KOPT-K1 (cell line): ENCODE data around the gene FBXO15.
A peak's percentile ranks its signal among the peaks of the same experiment; 100 is the strongest.

Experiments
- H3K27ac ChIP-seq: fragments of 200-600 bp; sonication (generic); 2 replicates; pipeline ENCODE4 v1.5.1; 2016; ENCODE audit warnings: antibody characterized with exemption, mild to moderate bottlenecking, low read depth, low read length; ENCODE audit not compliant: poor library complexity, severe bottlenecking
- H3K36me3 ChIP-seq: fragments of 200-600 bp; sonication (generic); 2 replicates; pipeline ENCODE4 v1.5.1; 2017; ENCODE audit warnings: antibody characterized with exemption, mild to moderate bottlenecking, low read length, moderate library complexity; ENCODE audit not compliant: insufficient read depth
- H3K9me3 ChIP-seq: fragments of 200-600 bp; sonication (generic); 2 replicates; pipeline ENCODE4 v1.5.1; 2017; ENCODE audit warnings: antibody characterized with exemption, low read length, mild to moderate bottlenecking; ENCODE audit not compliant: insufficient read depth, poor library complexity, severe bottlenecking

The FBXO15 gene

GRCh38 chr18:74147779-74148542 is at the start of gene FBXO15, which contains the start of gene TIMM21:
TSS of gene FBXO15 (minus strand) at chr18:74147834. CDS start at chr18:74147785, 49 bp downstream.
TSS of gene TIMM21 (plus strand) at chr18:74148523. CDS start at chr18:74148809, 286 bp downstream.
- H3K36me3 ChIP-seq = peaks cover 32% of the 10 kb centered on the region
- no peaks in the 10 kb centered on the region for H3K9me3 ChIP-seq
- peak within 1 kb of the TSS; percentile 97 for H3K27ac ChIP-seq

GRCh38 chr18:74196220-74197119 is 48.8 kb upstream of the FBXO15 start:
- Histone ChIP-seq H3K9me3 (no peaks in the 10 kb centered on the region), H3K27ac (no peak overlapping the region), H3K36me3 (no peaks in the 10 kb centered on the region)

- Histone ChIP-seq H3K9me3 (no peaks in the 10 kb centered on the region), H3K27ac (no peak overlapping the region), H3K36me3 (no peaks in the 10 kb centered on the region)
Measured at GRCh38 chr18:74194691-74195090, 47.1 kb upstream of the FBXO15 start.

- no peak overlapping the region for H3K27ac ChIP-seq
- H3K9me3 ChIP-seq = no peaks in the 10 kb centered on the region
- no peaks in the 10 kb centered on the region for H3K36me3 ChIP-seq
Measured at GRCh38 chr18:74191577-74191976, 43.9 kb upstream of the FBXO15 start.

GRCh38 chr18:74190086-74190485 is 42.5 kb upstream of the FBXO15 start:
- Histone ChIP-seq H3K36me3 (no peaks in the 10 kb centered on the region), H3K27ac (no peak overlapping the region), H3K9me3 (no peaks in the 10 kb centered on the region)

- Histone ChIP-seq H3K27ac (no peak overlapping the region), H3K36me3 (no peaks in the 10 kb centered on the region), H3K9me3 (no peaks in the 10 kb centered on the region)
Measured at GRCh38 chr18:74186661-74187060, 39.0 kb upstream of the FBXO15 start.

- Histone ChIP-seq H3K9me3 (no peaks in the 10 kb centered on the region), H3K36me3 (no peaks in the 10 kb centered on the region), H3K27ac (no peak overlapping the region)
Measured at GRCh38 chr18:74185860-74186259, 38.2 kb upstream of the FBXO15 start.

GRCh38 chr18:74184875-74185274 is 37.2 kb upstream of the FBXO15 start:
- Histone ChIP-seq H3K27ac (no peak overlapping the region), H3K9me3 (no peaks in the 10 kb centered on the region), H3K36me3 (no peaks in the 10 kb centered on the region)

- no peaks in the 10 kb centered on the region for H3K9me3 ChIP-seq
- H3K36me3 ChIP-seq = no peaks in the 10 kb centered on the region
Measured at GRCh38 chr18:74183130-74183529, 35.5 kb upstream of the FBXO15 start.

GRCh38 chr18:74182335-74182734 is 34.7 kb upstream of the FBXO15 start:
- Histone ChIP-seq H3K9me3 (no peaks in the 10 kb centered on the region), H3K36me3 (no peaks in the 10 kb centered on the region), H3K27ac (no peak overlapping the region)

More at GRCh38 chr18:74183130-74183529, 35.5 kb upstream of the FBXO15 start:
- no peak overlapping the region for H3K27ac ChIP-seq

- Histone ChIP-seq H3K36me3 (no peaks in the 10 kb centered on the region), H3K27ac (no peak overlapping the region), H3K9me3 (no peaks in the 10 kb centered on the region)
Measured at GRCh38 chr18:74179623-74180199, 32.1 kb upstream of the FBXO15 start.

- Histone ChIP-seq H3K9me3 (no peaks in the 10 kb centered on the region), H3K27ac (no peak overlapping the region), H3K36me3 (no peaks in the 10 kb centered on the region)
Measured at GRCh38 chr18:74178884-74179283, 31.2 kb upstream of the FBXO15 start.

GRCh38 chr18:74175658-74176057 is 28.0 kb upstream of the FBXO15 start:
- H3K27ac ChIP-seq = no peak overlapping the region
- no peaks in the 10 kb centered on the region for H3K9me3 ChIP-seq
- no peaks in the 10 kb centered on the region for H3K36me3 ChIP-seq

- Histone ChIP-seq H3K9me3 (no peaks in the 10 kb centered on the region), H3K36me3 (no peaks in the 10 kb centered on the region), H3K27ac (no peak overlapping the region)
Measured at GRCh38 chr18:74173434-74173750, 25.8 kb upstream of the FBXO15 start.

- Histone ChIP-seq H3K27ac (no peak overlapping the region), H3K36me3 (no peaks in the 10 kb centered on the region), H3K9me3 (no peaks in the 10 kb centered on the region)
Measured at GRCh38 chr18:74172697-74173433, 25.2 kb upstream of the FBXO15 start.
